SH-SY5Y (cell line): ENCODE results near the gene EPB41L4B.

Source experiments
- GATA2 ChIP-seq: IDR thresholded peaks from 2 replicates; pipeline ENCODE4 v1.6.1; 2011; ENCODE audit warnings: mild to moderate bottlenecking, low read depth, low read length
- GATA3 ChIP-seq: IDR thresholded peaks from 2 replicates; pipeline ENCODE4 v1.6.1; 2011; ENCODE audit warnings: low read depth, mild to moderate bottlenecking, low read length, moderate library complexity

- TF ChIP-seq GATA2 (no peak), GATA3 (no peak)
Observed at GRCh38 chr9:109272045-109272444, 48.8 kb downstream of the EPB41L4B start.
